PC-3 (cell line): ENCODE data around the gene MAGEC3.

Experiments used
- CTCF ChIP-seq: fragments of 300-600 bp; sonication (generic); conservative IDR thresholded peaks from 2 replicates; pipeline ENCODE4 v1.5.1; 2017; ENCODE audit warnings: antibody characterized with exemption, low read depth, mild to moderate bottlenecking, low read length
- EZH2 ChIP-seq: fragments of 300-600 bp; sonication (generic); IDR thresholded peaks from one replicate; pipeline ENCODE4 v1.6.1; 2017; ENCODE audit warnings: antibody characterized with exemption, mild to moderate bottlenecking, low read length; ENCODE audit not compliant: unreplicated experiment
- EZH2phosphoT487 ChIP-seq: fragments of 300-600 bp; sonication (generic); IDR thresholded peaks from 2 replicates; pipeline ENCODE4 v1.6.1; 2018; ENCODE audit warnings: mild to moderate bottlenecking, antibody characterized with exemption, low read length, borderline replicate concordance

- TF ChIP-seq CTCF (no peak), EZH2 (no peak), EZH2phosphoT487 (no peak)
Measured at GRCh38 chrX:141903400-141904155, 65.5 kb downstream of the MAGEC3 start, which contains the start of gene MAGEC1.
